NCI-H82 (cell line): ENCODE results near the gene GTF2IRD1.
"Not testable (repeated sequence)": the region's sequence is repeated elsewhere in the genome, so short reads cannot be mapped to it uniquely, and the experiment has no call there.

ENCODE experiments used
- DNase-seq: peaks from one replicate; lab custom pipeline; 2025; lab: John Stamatoyannopoulos, UW

Gene GTF2IRD1

DNA sequence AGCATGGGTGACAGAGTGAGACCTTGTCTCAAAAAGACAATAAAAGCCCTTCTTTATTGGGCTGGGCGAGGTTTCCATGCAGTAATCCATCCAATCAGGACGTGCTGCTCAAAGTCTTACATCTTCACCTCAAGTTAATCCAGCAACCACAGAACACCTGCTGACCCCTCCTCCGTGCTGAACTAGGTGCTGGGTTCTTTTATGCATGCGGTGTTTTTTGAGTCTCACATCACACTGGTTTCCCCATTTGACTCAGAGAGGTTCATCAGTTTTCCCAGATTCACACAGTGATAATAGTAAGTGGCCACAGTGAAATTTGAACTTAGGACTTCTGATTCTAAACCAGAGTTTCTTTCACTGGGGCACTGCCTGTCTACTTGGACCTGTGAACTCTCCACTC lies 145.5 kb downstream of the GTF2IRD1 start:
- DNase-seq, result no peak

DNA sequence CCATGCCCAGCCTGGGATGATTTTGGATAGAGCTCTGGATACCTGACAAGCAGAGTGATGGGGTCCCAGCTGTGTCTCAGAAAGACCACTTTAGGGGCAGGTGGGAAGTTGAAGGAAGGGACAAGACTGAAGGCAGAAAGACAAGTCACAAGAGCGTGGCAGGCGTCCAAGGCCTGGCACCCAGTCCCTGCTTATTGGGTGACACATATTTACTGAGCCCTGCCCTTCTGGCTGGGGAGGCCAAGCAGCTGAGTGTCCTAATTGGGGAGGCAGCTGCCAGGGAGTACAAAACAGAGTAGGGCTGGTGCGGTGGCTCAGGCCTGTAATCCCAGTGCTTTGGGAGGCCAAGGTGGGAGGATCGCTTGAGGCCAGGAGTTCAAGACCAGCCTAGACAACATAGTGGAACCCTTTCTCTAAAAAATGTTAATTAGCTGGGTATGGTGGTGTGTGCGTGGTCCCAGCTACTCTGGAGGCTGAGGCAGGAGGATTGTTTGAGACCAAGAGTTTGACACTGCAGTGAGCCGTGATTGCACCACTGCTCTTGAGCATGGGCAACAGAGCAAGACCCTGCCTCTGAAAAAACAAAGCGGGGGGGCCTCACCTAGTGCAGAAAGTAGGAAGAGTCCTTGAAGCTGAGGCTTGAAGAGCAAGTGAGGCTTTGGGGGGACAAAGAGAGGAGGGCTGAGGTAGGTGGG lies 150.8 kb downstream of the GTF2IRD1 start:
- no peak for DNase-seq

DNA sequence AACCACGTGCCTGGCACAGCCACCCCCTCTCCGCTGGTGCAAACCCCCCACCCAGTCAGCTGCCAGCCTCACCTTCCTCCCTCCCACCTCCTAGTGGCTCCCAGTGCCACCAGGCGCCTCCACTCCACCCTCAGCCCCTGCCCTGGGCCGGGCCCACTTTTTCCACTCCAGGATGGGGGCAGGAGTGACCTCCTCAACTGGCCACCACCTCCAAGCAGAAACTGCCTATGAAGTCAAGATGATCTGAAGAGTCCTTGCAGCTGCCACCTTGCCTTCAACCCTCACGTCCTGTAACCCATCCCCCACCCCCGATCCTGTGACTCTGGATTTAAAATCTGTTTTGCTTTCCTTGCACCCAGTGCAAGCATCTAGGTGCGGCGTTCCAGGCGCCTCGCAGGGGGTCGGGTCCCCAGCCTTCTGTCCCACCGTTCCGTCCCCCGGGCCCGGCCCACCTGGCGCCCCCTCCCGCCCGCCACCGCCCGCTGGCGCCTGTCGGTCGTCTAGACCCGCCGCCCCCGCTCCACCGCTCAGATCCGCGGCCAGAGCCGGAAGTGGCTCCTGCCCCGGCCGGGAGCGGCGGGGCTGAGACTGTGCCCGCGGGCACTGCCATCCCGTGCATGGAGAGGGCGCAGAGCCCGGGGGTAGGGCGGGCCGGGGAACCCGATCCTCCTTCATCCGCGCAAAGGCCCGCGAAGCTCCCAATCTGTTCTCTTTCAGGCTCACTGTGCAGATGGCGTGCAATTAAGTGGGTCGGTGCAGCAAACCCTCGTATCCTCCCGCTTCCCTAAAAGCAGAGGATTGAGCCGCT lies 152.6 kb downstream of the GTF2IRD1 start:
- DNase-seq, result peak; percentile 81

DNA sequence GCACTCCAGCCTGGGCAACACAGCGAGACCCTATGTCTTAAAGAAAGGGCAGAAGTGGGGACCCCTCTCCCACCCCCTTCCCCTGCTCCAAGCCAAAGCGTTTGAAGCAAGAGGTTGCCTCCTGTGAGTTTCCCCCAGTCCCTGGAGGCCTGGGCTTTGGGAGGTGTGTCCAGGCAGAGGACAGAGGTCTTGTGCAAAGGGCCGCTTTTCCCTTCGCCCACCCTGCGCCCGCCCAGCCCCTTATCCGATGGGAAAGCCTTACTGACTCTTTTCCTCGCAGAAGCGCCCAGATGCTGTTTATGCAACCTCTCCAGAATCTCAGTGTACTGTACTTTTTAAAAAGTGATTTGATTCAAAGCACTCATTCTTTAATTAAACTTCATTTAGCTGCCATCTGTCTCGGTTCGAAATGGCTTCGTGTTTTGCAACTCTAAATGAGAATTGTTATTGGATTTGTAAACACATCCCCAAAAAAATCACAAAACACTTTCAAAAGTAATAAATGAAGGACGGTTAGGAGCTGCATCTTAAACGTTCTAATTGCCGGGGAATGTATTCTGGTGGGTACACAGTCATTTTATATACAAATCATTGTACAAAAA lies 153.3 kb downstream of the GTF2IRD1 start:
- no peak for DNase-seq

DNA sequence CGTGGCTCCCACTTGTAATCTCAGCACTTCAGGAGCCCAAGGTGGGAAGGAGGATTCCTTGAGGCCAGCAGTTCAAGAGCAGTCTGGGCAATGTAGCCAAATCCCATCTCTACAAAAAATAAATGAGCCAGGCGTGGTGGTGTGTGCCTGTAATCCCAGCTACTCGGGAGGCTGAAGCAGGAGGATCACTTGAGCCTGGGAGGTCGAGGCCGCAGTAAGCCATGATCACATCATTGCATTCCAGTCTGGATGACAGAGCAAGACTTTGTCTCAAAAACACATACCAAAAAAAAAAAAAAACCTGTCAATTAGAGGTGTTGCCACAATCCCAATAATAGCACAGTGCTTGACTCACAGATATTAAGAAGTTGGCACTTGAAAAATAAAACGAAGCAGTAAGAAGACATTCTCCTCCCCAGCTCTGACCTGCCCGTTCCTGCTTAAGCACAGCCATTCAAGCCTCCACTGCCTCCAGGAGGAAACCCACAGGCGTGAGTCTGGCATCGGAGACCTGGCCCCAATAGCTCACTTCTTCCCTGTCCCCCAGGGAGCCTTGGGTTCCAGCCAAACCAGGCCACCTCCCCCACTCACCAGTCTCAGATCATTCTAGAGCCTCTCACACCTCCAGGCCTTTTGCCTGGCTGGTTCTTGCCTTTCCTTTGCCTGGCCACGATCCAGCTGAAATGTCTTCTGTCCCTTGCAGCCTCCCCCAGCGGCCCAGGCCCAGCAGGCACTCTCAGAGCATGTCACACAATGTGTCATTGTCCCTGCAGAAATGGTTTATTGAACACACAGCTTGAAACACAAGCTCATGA lies 158.5 kb downstream of the GTF2IRD1 start:
- peak; percentile 18 for DNase-seq

DNA sequence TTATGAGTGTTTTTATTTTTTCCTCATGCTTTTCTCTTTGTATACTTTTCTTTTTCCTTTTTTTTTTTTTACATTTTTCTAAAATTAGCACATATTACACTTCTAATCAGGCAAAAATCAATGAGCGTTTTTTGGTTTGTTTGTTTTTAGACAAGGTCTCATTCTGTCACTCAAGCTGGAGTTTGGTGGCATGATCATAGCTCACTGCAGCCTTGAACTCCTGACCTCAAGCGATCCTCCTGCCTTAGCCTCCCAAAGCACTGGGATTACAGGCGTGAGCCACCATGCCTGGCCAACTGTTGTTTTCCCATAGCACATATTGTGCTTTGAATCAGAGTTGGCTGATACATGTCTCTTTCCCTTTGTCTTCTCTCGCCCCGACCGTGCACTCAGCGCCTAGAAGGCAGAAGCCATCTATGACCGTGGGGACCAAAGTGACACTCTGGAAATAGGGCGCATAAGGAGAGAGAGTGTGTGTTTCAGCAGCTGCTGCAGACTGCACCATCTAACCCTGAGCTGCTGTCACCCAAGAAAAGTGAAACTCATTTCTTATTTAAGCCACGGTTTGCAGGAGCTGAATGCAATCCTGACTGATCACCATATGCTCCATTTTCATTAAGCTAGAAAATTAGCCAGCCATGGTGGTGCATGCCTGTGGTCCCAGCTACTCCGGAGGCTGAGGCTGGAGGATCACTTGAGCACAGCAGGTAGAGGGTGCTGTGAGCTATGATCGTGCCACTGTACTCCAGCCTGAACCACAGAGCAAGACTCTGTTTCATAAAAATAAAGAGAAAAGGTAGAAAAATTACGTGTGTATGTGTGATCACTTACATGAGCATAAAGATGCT lies 162.5 kb downstream of the GTF2IRD1 start:
- DNase-seq, result peak; percentile 76

DNA sequence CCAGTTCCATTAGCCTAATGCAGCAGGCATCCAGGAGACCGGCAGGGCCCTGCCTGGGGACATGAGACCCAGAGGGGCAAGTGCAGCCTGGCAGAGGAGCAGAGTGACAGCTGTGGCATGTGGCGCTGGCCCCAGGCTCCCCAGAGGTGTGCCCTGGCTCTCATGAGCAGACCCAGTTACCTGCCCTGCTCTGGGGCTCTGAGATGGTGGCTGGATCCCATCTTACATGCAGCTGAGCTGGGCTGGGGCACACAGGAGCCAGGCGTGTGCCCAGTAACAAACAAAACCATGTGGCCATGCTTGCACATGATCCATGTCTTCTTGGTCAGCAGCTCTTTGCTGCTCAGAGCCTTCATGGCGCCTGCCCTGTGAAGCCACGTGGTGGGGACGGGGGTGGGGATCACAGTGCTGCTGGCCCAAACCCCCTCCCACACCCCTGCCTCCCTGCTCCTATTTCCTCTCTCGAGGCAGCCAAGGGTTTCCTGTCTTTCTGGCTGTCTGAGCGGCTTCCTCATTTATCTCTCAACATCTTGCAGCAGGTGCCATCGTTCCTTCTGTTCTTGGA lies 163.6 kb downstream of the GTF2IRD1 start:
- DNase-seq, result peak; percentile 28

DNA sequence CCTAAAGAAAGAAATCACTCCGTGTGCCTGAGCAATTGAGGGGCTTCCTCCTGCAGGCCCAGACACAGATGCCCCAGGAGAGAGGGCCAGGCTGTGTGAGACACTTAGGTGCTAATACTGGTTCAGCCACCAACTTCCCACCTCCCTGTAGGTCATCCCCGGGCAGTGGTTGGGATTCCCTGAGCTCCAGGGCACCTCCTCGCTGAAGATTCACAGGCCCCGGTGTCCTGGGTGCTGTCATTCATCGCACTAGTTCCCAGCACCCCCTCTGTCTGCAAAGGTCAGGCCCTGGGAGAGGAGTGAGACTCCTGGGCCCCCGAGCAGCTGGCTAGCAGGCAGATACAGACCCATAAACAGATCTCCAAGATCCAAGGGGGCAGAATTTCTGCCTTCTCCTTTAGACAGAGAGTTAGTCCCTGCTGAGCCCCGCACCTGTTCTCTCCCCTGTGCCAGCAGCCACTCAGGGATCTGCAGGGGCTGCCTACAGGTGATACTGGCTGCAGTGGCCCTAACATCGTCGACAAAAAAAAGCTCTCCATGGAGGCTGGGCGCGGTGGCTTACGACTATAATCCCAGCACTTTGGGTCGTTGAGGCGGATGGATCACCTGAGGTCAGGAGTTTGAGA lies 165.6 kb downstream of the GTF2IRD1 start:
- peak; percentile 71 for DNase-seq

DNA sequence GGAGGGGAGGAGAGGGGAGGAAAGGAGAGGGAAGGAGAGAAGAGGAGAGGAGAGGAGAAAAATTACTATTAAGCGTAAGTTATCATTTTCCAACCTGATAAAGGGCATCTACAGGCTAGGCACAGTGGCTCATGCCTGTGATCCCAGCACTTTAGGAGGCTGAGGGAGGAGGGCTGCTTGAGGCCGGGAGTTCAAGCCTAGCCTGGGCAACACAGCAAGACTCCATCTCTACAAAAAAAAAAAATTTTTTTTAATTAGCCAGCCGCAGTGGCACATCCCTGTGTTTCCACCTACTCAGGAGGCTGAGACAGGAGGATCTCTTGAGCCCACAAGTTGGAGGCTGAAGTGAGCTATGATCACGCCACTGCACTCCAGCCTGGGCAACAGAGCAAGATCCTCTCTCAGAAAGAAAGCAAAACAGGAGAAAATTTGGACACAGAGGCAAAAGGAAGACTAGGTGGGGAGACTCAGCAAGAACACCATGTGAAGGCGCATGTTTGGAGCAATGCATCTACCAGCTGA lies 168.6 kb downstream of the GTF2IRD1 start:
- no peak for DNase-seq

DNA sequence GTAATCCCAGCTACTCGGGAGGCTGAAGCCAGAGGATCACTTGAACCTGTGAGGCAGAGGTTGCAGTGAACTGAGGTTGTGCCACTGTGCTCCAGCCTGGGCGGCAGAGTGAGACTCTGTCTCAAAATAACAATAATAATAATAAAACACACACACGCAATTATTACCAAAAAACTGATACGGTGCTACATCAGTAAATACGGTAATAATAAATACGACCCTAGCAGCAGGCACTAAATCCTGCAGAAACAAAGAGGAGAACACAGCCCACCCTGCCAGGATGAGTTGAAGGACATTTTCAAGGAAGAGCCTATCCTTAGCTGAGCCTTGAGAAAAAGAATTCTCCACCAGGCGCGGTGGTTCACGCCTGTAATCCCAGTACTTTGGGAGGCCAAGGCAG lies 169.4 kb downstream of the GTF2IRD1 start:
- DNase-seq, result no peak

DNA sequence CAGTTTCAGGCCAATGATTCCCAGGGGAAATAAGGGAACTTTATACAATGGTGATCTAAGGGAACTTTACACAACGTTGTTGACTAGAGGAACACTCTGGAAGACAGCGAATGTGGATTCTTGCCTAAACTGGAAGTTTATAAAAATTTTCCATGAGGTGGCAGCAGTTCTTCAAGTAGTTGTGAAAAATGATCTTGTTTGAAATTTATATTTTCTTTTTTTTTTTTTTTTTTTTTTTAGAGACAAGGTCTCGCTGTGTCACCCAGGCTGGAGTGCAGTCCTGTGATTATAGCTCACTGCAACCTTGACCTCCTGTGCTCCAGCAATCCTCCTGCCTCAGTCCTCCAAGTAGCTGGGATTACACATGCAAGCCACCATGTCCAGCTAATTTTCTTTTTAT lies 171.7 kb downstream of the GTF2IRD1 start:
- no peak for DNase-seq

DNA sequence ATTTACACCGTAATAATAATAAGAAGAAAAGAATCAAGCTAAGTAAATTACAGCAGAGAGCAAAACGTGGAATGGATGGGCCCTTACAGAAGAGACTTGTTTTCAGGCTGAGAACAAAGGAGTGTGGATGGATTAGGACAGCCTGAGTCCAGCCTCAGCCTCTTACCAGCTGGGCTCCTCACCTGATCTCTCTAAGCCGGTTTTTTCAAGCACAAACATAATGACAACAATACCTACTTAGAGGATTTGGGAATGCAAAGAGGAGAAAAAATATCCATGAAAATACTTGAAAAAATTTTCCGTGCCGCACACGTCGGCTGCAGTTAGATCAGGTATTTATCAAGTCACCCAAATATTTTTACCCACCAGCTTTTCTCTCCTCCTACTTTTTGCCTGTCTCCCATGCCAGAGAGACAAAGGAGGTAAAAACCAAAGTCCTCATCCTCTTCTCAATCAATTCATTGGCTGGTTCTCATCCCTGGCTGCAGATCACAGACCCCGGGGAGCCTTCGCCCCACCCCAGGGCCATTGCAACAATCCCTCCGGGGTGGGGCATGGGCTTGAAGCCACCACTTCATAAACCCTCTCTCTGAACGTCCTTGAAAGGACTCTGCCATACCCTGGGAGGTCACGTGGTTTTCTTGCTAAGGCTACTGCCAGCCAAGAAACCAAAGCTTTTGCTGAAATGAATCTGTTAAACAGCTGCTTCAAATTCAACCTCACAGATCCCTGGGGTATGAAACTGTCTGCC lies 174.1 kb downstream of the GTF2IRD1 start:
- peak; percentile 99 for DNase-seq

DNA sequence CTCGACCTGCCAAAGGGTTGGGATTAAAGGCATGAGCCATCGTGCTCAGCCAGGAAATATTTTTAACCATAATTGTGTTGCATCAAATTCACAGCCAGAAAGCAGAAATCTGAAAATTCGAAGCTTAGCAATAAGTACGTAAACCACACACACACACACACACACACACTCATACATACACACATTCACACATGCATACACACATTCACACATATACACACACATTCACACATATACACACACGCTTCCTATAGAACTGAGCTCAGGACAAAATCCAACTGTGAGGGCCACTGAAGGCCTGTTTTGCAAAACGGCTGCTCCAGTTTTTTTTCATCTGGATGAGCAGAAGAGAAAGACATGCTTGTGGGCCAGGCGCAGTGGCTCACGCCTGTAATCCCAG lies 178.8 kb downstream of the GTF2IRD1 start:
- DNase-seq, result no peak

DNA sequence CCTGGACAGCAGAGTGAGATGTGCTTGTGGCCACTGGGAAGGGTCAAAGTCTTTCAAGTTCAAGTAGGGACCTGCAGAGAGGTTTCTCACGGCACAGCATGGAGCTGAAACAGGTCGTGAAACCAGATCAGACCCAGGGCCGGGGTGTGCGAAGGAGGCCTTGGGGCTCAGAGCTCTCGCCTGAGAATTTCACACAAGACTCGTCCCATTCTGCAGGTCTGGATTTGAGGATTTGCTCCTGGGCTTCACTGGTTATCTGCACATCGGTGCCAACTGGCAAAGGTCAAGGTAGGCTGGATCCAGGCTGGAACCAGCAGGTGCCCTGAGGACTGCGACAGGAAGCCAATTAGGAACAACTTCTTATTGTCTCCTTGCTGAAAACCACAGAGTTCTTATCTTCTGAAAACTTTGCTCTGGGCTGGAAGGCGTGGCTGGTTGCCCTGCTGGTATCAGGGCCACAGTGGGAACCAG lies 179.8 kb downstream of the GTF2IRD1 start:
- no peak for DNase-seq

DNA sequence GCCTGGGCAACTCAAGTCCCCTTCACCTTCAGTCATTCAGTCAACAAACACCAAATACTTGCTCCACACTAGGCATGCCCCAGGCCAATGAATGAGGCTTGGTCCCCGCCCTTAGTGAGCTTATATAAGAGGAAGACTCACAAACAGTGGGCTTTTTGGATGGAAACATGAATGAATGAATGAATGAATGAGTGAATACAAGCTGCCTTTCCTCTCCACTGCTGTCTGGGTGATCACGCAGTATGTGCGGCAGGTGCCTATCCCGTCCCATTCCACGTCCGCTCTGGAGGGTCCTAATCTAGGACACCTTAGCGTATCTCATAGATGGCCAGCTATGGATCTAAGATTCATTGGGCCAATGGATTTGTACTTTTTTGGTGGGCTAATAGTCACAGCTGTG lies 184.0 kb downstream of the GTF2IRD1 start:
- no peak for DNase-seq

DNA sequence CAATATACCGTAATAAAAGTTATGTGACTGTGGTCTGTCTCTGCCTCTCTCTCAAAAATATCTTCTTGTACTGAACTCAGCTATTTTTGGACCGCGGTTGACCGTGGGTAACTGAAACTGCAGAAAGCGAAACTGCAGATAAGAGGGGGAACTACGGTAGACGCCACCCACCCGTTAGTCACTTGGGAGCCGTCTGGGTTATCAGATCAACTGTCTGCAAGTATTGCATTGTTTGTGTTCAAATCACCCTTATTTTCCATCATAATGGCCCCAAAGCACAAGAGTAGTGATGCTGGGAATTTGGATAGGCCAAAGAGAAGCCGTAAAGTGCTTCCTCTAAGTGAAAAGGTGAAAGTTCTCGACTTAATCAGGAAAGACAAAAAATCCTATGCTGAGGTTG lies 196.3 kb downstream of the GTF2IRD1 start:
- DNase-seq, result not testable (repeated sequence)

DNA sequence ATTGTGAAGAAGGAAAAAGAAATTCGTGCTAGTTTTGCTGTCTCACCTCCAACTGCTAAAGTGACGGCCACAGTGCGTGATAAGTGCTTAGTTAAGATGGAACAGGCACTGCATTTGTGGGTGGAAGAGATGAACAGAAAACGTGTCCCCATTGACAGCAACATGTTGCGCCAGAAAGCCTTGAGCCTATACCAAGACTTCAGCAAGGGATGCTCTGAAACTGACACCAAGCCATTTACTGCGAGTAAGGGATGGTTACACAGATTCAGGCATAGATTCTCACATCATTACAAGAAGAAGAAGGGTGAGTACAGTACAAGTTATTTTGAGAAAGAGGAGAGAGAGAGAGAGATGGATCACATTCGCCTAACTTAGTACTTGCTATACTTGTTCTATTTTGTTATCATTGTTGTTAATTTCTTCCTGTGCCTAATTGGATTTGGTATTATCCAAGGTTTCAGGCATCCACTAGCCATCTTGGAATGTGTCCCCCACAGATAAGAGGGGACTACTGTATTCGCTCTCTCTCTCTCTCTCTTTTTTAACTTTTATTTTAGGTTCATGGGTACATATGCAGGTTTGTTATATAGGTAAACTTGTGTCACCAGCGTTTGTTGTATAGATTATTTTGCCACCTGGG lies 196.9 kb downstream of the GTF2IRD1 start:
- peak; percentile 55 for DNase-seq

DNA sequence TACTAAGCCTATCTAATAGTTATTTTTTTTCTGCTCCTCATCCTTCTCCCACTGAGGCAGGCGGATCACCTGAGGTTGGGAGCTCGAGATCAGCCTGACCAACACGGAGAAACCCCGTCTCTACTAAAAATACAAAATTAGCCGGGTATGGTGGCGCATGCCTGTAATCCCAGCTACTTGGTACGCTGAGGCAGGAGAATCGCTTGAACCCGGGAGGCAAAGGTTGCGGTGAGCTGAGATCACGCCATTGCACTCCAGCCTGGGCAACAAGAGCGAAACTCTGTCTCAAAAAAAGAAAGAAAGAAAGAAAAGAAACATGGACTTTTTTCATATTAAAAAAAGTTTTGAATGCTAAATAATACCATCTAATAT lies 197.4 kb downstream of the GTF2IRD1 start:
- not testable (repeated sequence) for DNase-seq
